ENCODE results near the gene SNX12.
"Not testable (repeated sequence)": the region's sequence is repeated elsewhere in the genome, so short reads cannot be mapped to it uniquely, and the experiment has no call there.

The SNX12 gene

DNA sequence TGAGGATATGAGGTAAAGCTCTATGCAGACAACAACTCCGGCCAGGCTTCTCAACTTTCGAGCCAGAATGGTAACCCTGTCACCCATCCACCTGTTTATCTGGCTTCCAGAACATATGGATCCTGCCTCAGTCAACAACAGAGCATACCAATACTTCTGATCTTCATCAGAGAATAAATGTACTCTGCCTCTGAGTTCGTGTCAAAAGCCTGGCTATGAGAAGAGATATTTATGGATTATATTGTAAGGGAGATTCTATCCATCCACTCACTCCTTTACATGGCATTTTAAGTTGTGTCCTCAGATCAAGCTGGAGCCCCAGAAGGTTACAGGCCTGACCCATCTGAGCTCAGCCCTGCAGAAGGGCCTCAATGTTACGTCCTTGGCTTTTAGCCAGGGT is 17.8 kb upstream of the SNX12 start:
- no peak for DNase-seq

DNA sequence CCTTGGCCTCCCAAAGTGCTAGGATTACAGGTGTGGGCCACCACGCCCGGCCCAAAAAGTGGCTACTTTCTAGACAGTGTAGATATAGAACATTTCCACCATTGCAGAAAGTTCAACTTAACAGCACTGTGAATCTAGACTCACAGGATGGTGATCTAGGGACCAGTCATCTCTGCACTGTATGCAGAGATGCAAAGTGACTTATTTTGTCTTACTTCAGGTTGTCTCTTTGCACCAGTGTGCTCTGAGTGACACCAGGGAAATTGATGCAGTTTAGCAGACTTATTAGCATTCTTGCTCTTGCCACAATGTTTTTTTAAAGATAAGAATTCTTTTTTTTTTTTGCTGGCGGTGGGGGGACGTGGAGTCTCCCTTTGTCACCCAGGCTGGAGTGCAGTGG is 14.7 kb upstream of the SNX12 start:
- no peak for DNase-seq

DNA sequence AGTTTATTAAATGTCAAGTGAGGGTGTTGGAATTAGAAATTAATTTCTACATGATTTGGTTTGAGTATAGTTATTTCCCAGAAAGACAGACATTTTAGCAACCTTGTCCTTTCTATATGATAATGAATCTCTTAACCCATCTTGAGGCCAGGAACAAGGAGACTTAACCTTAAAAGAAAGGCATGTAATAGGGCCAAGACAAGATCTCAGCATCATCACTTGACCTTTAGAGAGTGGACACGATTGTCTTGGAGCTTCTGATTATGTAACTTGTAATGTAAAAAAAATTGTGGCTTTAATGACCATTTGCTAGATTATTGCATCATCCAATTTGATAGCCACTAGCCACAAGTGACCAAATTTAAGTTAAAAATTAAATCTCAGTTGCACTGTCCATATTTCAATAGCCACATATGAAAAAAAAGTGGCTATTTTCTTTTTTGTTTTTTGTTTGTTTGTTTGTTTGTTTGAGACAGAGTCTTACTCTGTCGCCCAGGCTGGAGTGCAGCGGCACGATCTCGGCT is 14.1 kb upstream of the SNX12 start:
- DNase-seq: no peak

DNA sequence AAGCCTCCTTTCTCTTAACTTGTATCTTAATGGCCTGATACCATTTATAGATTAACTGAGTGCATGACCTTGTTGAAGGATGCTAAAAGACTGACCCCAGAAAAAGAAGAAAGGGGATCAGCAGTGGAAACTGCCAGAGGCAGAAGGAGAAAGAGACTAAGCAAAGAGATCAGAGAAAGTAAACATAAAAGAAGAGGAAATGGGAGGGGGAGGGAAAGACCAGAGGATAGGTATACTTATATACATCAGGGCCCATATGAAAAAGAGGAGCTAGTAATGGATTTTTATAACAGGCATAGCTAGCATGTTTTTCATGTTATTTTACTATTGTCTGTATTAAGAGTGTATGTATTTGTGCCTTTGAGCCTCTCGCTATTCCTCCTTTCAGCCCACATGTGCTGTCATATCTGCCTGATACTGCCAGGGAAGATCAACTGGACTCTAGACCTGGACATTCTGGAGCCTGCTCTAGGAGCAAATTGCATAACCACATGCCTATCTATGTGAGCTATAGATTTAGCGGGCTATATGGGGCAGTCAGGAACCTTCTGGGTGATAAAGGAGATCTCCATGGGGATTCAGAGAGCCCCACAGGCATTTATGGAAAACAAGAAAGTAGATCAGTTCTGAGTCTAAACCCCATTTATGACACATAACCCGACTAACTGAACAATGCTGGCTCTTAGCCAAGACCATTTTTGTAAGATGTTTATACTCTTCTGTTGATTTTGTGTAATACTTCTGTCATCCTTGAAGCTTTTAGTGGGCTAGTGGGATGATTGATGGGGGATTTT is 13.4 kb upstream of the SNX12 start:
- no peak for DNase-seq

DNA sequence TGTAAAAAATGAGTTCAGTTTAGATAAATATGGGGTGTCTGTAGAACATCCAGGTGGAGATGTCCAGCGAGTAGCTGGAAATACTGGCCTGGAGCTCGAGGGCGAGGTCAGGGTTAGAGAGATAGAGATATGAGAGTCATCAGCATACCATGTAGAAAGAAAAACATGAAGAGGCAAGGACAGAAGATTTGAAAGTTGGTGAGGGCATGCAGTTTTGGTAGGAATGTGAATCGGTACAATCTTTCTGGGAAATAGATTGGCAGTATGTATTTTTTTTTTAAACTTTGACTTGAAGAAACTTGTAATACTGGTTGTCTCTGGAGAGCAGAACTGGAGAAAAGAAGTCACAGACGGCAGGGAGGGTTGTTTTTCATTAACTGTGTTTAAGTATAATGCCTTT is 2.4 kb upstream of the SNX12 start:
- DNase-seq: no peak

DNA sequence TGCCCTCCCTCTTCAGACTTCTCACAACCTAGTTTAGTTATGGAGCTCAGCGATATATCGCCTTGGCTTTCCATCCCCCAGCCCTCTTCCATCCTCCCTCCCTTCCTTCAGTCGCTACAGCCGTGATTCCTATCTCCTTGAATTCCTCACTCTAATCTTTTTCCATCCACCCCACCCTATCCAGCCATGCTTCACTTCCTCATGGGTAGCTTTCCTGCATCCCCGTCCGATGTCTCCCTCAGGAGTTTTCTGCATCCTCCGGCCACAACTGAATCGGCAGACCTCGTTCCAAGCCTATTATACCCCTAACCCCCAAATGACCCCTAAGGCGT is 456 bp downstream of the SNX12 start:
- no peak for DNase-seq

DNA sequence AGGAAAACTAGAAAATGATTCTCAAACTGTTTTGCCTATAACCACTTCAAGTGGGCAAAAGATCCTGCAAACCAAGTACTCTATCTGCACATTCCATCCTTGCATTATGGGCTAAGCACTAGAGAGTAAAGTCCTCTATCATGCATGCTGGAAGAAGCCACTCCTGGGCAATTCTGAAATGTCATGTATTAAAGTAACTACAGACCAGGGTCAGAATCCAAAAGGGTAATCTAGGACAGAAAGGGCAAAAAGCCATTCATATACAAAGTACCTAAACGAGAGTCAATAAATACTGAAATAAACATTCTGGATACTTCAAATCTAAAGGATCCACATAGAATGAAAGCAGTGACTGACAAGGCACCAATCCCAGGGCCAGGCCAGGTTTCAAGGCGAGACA is 1.0 kb downstream of the SNX12 start:
- no peak for DNase-seq

DNA sequence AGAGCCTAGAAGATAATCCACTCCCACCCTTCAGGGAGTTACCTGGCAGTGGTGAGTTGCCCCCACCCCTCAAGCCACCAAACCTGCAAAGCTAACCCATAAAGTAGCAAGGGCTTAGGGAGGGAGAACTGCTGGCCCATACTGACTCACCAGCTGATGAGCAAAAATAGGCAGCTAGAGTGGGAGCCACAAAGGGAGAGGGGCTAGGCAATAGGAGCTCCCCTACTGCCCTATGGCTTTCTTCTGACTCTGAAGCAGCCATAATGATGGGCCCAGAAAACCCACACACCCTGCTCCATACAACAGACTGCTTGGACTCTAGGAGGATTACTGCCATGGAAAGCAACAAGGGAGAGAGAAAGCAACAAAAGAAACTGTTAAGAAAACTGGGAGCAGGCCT is 8.0 kb downstream of the SNX12 start:
- DNase-seq: no peak

DNA sequence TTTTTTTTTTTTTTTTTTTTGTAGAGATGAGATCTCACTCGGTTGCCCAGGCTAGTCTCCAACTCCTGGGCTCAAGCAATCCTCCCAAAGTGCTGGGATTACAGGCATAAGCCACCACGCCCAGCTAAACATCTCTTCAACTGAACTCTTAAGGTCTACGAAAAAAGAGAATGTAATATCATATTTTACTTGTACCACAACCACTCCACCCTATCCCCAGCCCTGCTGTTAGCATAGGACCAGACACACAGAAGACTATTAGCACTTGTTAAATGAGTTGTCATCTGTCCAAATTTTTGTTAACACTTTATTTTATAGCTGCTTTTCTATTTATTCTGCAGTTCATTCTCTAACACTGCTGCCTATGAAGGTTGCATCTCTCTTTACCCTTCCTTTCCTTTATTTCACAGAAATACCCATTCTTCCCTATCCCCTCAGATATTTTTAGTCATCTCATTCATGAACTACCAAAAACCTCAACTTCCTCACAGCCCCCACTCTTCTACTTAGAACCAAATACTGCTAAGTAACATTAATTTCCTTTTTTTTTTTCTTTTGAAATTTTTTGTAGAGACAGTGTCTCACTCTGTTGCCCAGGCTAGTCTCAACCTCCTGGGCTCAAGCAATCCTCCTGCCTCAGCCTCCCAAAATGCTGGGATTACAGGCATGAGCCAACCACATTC is 10.1 kb downstream of the SNX12 start:
- DNase-seq: no peak

DNA sequence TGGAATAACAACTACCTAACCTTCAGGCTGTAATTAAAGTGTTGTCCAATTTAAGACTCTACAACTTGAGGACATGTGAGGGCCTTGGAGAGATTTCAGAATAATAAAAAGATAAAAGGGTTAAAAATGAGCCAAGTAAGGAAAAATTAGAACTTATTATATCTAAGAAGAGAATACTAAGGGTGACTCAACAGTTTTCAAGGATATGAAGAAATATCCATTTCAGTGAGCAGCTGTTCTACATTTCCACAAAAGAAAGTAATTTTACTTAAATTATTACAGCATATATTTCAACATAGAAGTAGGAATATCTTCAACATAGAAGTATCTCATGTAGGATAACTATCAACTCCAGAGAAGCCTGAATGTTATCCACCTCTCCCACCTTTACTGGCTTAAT is 11.3 kb downstream of the SNX12 start:
- DNase-seq: no peak

DNA sequence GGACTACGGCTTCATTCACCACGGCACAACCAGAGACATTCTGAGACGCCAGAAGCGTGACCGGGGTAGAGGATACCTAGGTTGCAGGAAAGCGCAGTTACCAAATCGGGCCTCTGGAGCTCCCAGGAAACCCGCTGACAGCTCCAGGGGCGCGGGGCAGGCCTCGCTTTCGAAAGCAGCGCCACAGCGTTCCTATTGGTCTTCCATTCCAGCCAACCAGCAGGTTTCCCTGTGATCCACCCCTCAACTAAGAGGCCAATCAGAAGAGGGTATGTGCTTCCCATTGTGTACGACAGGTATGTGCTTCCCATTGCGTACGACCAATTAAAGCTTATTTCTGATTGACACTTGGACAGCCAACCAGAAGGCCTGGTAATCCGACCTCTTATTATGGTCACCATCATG is 14.9 kb downstream of the SNX12 start:
- DNase-seq: no peak

DNA sequence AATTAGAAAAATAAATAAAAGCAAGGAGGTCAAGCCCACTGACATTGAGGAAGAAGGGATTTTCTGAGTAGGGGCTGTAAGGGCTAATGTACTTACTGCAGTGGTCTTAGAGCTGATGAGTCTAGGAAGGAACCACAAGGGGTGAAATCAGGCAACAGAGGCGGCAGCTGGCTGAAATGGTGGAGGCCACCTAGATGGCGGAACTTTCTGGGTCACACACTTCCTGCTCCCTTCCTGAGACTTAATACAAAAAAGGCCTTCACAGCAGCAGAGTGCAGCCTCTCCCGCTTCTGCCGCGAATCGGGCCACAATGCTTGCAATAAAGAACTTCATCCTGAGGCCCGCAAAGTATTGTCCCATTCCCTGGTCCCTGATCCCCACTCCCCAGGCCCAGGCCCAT is 15.4 kb downstream of the SNX12 start:
- DNase-seq: no peak

DNA sequence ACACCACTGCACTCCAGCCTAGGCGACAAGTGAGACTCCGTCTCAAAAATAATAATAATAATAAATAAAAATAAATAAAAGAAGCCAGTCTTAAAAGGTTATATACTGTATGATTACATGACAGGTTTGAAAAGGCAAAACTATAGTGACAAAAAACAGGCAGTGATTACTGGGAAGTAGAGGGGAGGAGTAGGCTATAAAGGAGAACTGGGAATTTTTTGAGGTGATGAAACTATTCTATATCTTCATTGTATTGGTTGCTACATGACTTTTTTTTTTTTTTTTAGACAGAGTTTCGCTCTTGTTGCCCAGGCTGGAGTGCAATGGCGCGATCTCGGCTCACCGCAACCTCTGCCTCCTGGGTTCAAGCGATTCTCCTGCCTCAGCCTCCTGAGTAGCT is 20.2 kb downstream of the SNX12 start:
- not testable (repeated sequence) for DNase-seq

DNA sequence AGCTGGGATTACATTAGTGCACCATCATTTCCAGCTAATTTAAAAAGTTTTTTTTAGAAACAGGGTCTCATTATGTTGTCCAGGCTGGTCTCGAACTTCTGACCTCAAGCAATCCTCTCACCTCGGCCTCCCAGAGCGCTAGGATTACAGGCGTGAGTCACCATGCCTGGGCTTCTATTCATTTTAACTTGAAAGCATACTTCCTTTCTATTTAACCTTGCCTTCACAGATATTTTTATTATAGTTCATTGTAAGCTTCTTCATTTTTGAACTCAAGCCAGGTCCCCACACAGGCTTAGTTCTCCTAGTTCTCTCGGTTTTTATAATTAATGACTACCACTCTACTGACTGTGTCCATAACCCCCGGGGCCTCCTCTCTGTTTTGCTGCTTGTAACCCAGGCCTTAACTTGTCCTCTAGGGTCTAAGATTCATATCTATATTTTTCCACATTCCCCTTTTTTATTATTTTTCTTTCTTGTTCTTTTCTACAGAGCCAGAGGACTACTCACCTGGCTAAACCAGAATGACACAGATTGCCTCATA is 50.7 kb downstream of the SNX12 start:
- DNase-seq: no peak

All from stimulated activated CD8-positive, alpha-beta memory T cell treated with anti-CD3 and anti-CD28 coated beads, Interleukin-4, amount 100 ng/mL, for 48 hours (primary cell).